MM.1S (cell line): ENCODE results near the gene OR1F1.

ENCODE experiments used
- EZH2 ChIP-seq: fragments of 300-600 bp; sonication (generic); optimal IDR thresholded peaks from 2 replicates; pipeline ENCODE3; 2017; ENCODE audit warnings: low read depth, mild to moderate bottlenecking, antibody characterized with exemption, low read length, mixed read lengths
- EZH2phosphoT487 ChIP-seq: fragments of 300-600 bp; sonication (generic); IDR thresholded peaks from 2 replicates; pipeline ENCODE4 v1.6.1; 2018; ENCODE audit warnings: antibody characterized with exemption, low read length
- TF ChIP-seq, protein P1 (sequence below): fragments of 300-600 bp; sonication (generic); IDR thresholded peaks from 2 replicates; pipeline ENCODE4 v1.5.1; 2016; ENCODE audit warnings: antibody characterized with exemption, low read length, mixed read lengths

DNA sequence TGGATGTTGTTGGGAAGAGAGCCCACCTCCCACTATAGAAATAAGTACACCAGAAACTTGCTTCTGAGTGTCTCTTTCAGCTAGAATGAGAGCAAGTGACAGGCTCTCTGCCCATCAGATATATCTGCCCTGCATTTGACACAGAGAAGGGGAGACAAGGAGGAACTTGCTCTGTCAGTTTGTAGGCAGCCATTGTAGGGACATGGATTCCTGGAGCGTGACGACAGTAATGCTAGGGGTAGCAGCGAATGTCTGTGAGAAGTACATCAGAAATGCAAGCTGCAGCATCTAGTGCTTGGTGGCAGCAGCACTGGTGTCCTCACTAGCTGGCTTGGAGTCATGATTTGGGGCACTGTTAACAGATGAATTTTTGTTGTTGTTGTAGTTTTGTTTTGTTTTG, 24.0 kb downstream of the OR1F1 start:
- TF ChIP-seq, protein P1, sequence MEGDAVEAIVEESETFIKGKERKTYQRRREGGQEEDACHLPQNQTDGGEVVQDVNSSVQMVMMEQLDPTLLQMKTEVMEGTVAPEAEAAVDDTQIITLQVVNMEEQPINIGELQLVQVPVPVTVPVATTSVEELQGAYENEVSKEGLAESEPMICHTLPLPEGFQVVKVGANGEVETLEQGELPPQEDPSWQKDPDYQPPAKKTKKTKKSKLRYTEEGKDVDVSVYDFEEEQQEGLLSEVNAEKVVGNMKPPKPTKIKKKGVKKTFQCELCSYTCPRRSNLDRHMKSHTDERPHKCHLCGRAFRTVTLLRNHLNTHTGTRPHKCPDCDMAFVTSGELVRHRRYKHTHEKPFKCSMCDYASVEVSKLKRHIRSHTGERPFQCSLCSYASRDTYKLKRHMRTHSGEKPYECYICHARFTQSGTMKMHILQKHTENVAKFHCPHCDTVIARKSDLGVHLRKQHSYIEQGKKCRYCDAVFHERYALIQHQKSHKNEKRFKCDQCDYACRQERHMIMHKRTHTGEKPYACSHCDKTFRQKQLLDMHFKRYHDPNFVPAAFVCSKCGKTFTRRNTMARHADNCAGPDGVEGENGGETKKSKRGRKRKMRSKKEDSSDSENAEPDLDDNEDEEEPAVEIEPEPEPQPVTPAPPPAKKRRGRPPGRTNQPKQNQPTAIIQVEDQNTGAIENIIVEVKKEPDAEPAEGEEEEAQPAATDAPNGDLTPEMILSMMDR, result no peak
- no peak for TF ChIP-seq EZH2
- no peak for TF ChIP-seq EZH2phosphoT487
